GM12878 (cell line): ENCODE measurements around the gene PEMT. TPM values are rescaled to one million over a fixed set of nuclear protein-coding genes. Genes with fewer than 3 reads are reported as not detected.

Experiments used
- ATAC-seq: fragments of 200-7000 bp; cut with Tn5 transposase; 3 replicates; pipeline ENCODE4 v1.9.1; 2020; ENCODE audit warnings: mild to moderate bottlenecking, moderate library complexity
- BruUV-seq: library from RNA; stranded (reverse); fragments of 400-500 nt; replicated peaks from 2 replicates; lab custom pipeline; 2021; lab: Mats Ljungman, UMichigan
- CTCF ChIA-PET: fragments of 300-600 bp; sonication (Branson Sonifier 250); formaldehyde crosslinking; extraction: SDS; loops from one replicate; lab custom pipeline; 2021; ENCODE audit warnings: inconsistent platforms; lab: Yijun Ruan, JAX
- POLR2A ChIA-PET: fragments of 350-600 bp; formaldehyde crosslinking; extraction: SDS; loops from one replicate; lab custom pipeline; 2021; ENCODE audit warnings: inconsistent platforms; lab: Charles Lee
- RAD21 ChIA-PET: fragments of 300-600 bp; sonication (Branson Sonifier 250); formaldehyde crosslinking; loops from one replicate; lab custom pipeline; 2023; ENCODE audit warnings: antibody characterized with exemption; ENCODE audit not compliant: unreplicated experiment; lab: Charles Lee
- SMC1A ChIA-PET: fragments of 300-600 bp; sonication (Branson Sonifier 250); formaldehyde crosslinking; loops from one replicate; lab custom pipeline; 2023; ENCODE audit not compliant: unreplicated experiment, uncharacterized antibody; lab: Charles Lee
- DNase-seq: peaks from one replicate; pipeline ENCODE4 v3.0.0-alpha.2; 2011; ENCODE audit warnings: low read depth, low spot score
- FAIRE-seq: peaks from 3 replicates; lab custom pipeline; 2011; peaks lifted over from hg19 to GRCh38; lab: Jason Lieb, UNC
- H2AFZ ChIP-seq: 2 replicates; pipeline ENCODE4 v1.6.0; 2011; ENCODE audit warnings: low read depth, low read length, control low read depth; ENCODE audit not compliant: control insufficient read depth
- H3K27ac ChIP-seq: 2 replicates; pipeline ENCODE4 v1.5.1; 2011; ENCODE audit warnings: control low read depth; ENCODE audit not compliant: control insufficient read depth, insufficient read depth
- H3K27me3 ChIP-seq, 2 experiments: replicated peaks in 1 of 2; 2 replicates each; pipeline versions ENCODE4 v1.6.0 to v1.6.1; 2011; ENCODE audit warnings: low read length in 1 of 2; ENCODE audit not compliant: control insufficient read depth in 2 of 2, insufficient read depth in 2 of 2
- H3K36me3 ChIP-seq, 2 experiments: 2 replicates each; pipeline ENCODE4 v1.5.1; 2011; ENCODE audit warnings: low read length in 1 of 2; ENCODE audit not compliant: control insufficient read depth in 2 of 2, insufficient read depth in 2 of 2
- H3K4me1 ChIP-seq: 2 replicates; pipeline ENCODE4 v1.6.1; 2011; ENCODE audit warnings: mild to moderate bottlenecking, low read length, moderate library complexity, mixed read lengths; ENCODE audit not compliant: control insufficient read depth, insufficient read depth
- H3K4me2 ChIP-seq: 2 replicates; pipeline ENCODE4 v1.6.0; 2011; ENCODE audit warnings: control low read depth; ENCODE audit not compliant: control insufficient read depth, insufficient read depth
- H3K4me3 ChIP-seq: fragments of 200-600 bp; sonication (generic); 2 replicates; pipeline ENCODE4 v1.5.1; 2016
- H3K79me2 ChIP-seq: 2 replicates; pipeline ENCODE4 v1.6.0; 2011; ENCODE audit warnings: low read length; ENCODE audit not compliant: control insufficient read depth, insufficient read depth
- H3K9ac ChIP-seq: 2 replicates; pipeline ENCODE4 v1.8.0; 2011; ENCODE audit warnings: low read length, control low read depth, mixed read lengths; ENCODE audit not compliant: control insufficient read depth, insufficient read depth
- H3K9me3 ChIP-seq: replicated peaks from 3 replicates; pipeline ENCODE4 v1.5.1; 2011; ENCODE audit warnings: mild to moderate bottlenecking, low read length; ENCODE audit not compliant: control insufficient read depth, insufficient read depth
- H4K20me1 ChIP-seq: 2 replicates; pipeline ENCODE4 v1.6.0; 2011; ENCODE audit not compliant: control insufficient read depth, insufficient read depth
- CTCF ChIP-seq, 3 experiments: IDR thresholded peaks in 2 of 3; conservative IDR thresholded peaks in 1 of 3; 2 replicates each; pipeline ENCODE4 v1.5.1; 2011; ENCODE audit warnings: low read depth in 3 of 3, low read length in 3 of 3, mild to moderate bottlenecking in 3 of 3, control low read depth in 2 of 3, moderate library complexity in 2 of 3, inconsistent platforms in 1 of 3, mixed read lengths in 1 of 3; ENCODE audit not compliant: control insufficient read depth in 2 of 3, insufficient read depth in 1 of 3; ENCODE audit errors: extremely low read depth in 1 of 3
- NRF1 ChIP-seq: conservative IDR thresholded peaks from 2 replicates; pipeline ENCODE4 v1.6.1; 2011; ENCODE audit warnings: mild to moderate bottlenecking, low read depth, low read length, improper control_type of control experiment
- POLR2AphosphoS5 ChIP-seq: IDR thresholded peaks from 2 replicates; pipeline ENCODE4 v1.6.1; 2011; ENCODE audit warnings: mild to moderate bottlenecking, low read length, inconsistent platforms
- SREBF1 ChIP-seq: IDR thresholded peaks from 2 replicates; pipeline ENCODE4 v1.6.1; 2012; ENCODE audit warnings: mild to moderate bottlenecking, low read length
- SRF ChIP-seq, 2 experiments: IDR thresholded peaks; 2 replicates each; pipeline ENCODE4 v1.6.1; 2011; ENCODE audit warnings: low read depth in 2 of 2, low read length in 2 of 2, mild to moderate bottlenecking in 1 of 2, moderate library complexity in 1 of 2
- USF2 ChIP-seq: IDR thresholded peaks from 2 replicates; pipeline ENCODE4 v1.6.1; 2011; ENCODE audit warnings: low read depth, low read length, improper control_type of control experiment, borderline replicate concordance
- ZNF217 ChIP-seq: fragments of 450-650 bp; IDR thresholded peaks from 2 replicates; pipeline ENCODE4 v1.6.1; 2017; ENCODE audit warnings: antibody characterized with exemption, mild to moderate bottlenecking
- WGBS: methylation state at CpG from one replicate; pipeline ENCODE4 v1.1.6; 2016; ENCODE audit warnings: low lambda C conversion rate; ENCODE audit not compliant: insufficient replicate concordance, insufficient coverage; ENCODE audit errors: missing lambda C conversion rate; 5-methylcytosine and 5-hydroxymethylcytosine counted together
- in situ Hi-C: fragments of 300-500 bp; cut with MboI; formaldehyde crosslinking; loops from 9 replicates; pipeline ENCODE4 v1.14.3; 2018; ENCODE audit warnings: mixed read lengths
- intact Hi-C: fragments of 100-400 bp; cut with micrococcal nuclease; formaldehyde crosslinking; loops from one replicate; pipeline ENCODE4 v1.14.2; 2022; ENCODE audit not compliant: unreplicated experiment
- polyA plus RNA-seq, 11 experiments: library from polyadenylated mRNA; depleted of rRNA in 4 of 11; unstranded in 6 of 11; stranded (reverse) in 5 of 11; fragments of >200 nt; fragmentation: Nextera tagmentation in 4 of 11; fragmentation: Illumina TruSeq in 1 of 11; extraction: Ambion mirVana in 4 of 11; extraction: Trizol in 1 of 11; gene quantifications; 1 replicate in 1 of 11; 2 replicates in 10 of 11; pipeline versions ENCODE4 v1.2.1 to v1.2.3, GENCODE V29; 2011 to 2016; ENCODE audit warnings: inconsistent platforms in 2 of 11, missing spikeins in 2 of 11, low read depth in 1 of 11
- total RNA-seq, 4 experiments: library from RNA; depleted of rRNA in 3 of 4; stranded (reverse); fragments of >200 nt in 3 of 4; fragmentation: Illumina TruSeq in 1 of 4; extraction: Trizol in 1 of 4; gene quantifications; 2 replicates each; pipeline versions ENCODE4 v1.2.1 to v1.2.3, GENCODE V29; 2013 to 2021

Gene PEMT
- total and polyA plus RNA-seq, 10 of the 15 experiments (the other 5 are each of a cell fraction or from before 2014, with no cell fraction given), result 2.8 to 44.7 (median 25.4) TPM

GRCh38 chr17:17570140-17570797, 21.2 kb downstream of the PEMT start:
- Histone ChIP-seq H3K4me3 (no peak overlapping the region), H3K4me1 (no peaks in the 10 kb centered on the region), H4K20me1 (no peaks in the 10 kb centered on the region), H3K36me3 (0 out of 4 replicates have a peak, but pooled peaks cover 0 to under 1% of the 10 kb centered on the region in 2 experiments), H3K27ac (no peak overlapping the region), H3K9me3 (no peaks in the 10 kb centered on the region), H3K27me3 (no peaks in the 10 kb centered on the region), H3K4me2 (no peak overlapping the region), H3K79me2 (no peaks in the 10 kb centered on the region), H2AFZ (no peak overlapping the region), H3K9ac (no peak overlapping the region)
- FAIRE-seq (no peak), ATAC-seq (no peak), DNase-seq (no peak)
- ChIA-PET RAD21 (interaction anchor here (0.9 kb wide), 1 partner anchor 72 kb away, joined by 3 read pairs; no protein-coding TSS in a partner anchor), SMC1A (no interaction called here), CTCF (interaction anchor here (0.6 kb wide), 1 partner anchor 145 kb away, joined by 3 read pairs; no protein-coding TSS in a partner anchor), POLR2A (no interaction called here)
- in situ Hi-C loops, result no loop called here
- WGBS, result 52% methylated on average over 7 of the region's 7 CpGs
- TF ChIP-seq CTCF (IDR thresholded peaks at IDR 0.05 in 2 of 3, conservative IDR thresholded peaks at IDR 0.05 in 1 of 3; ENCODE audit: control insufficient read depth in 2 of 3, extremely low read depth in 1 of 3, insufficient read depth in 1 of 3, low read depth in 3 of 3, low read length in 3 of 3) (peak in 1 of 3 experiments; percentile 16; a peak in 1 of 6 replicates), NRF1 (no peak)
- BruUV-seq, result no TSS peak
- intact Hi-C loops, result no loop called here

- TF ChIP-seq SREBF1, result no peak
- no peak for TF ChIP-seq USF2
- TF ChIP-seq POLR2AphosphoS5, result no peak
- TF ChIP-seq ZNF217, result no peak
- TF ChIP-seq SRF (IDR thresholded peaks at IDR 0.05; ENCODE audit: low read depth in 2 of 2, low read length in 2 of 2), result no peak
- TF ChIP-seq, all 136 proteins: peak for 0
- in situ Hi-C loops, result no loop called here
- WGBS, result 42% methylated on average over 4 of the region's 4 CpGs
- no peak for FAIRE-seq
- Histone ChIP-seq H3K9ac (no peak overlapping the region), H2AFZ (no peak overlapping the region), H3K36me3 (no peaks in the 10 kb centered on the region), H3K79me2 (no peaks in the 10 kb centered on the region), H3K4me1 (no peaks in the 10 kb centered on the region), H3K4me2 (no peak overlapping the region), H3K27me3 (no peaks in the 10 kb centered on the region), H3K27ac (no peak overlapping the region), H3K9me3 (no peaks in the 10 kb centered on the region), H3K4me3 (no peak overlapping the region), H4K20me1 (no peaks in the 10 kb centered on the region)
- ATAC-seq, result no peak
- RAD21 ChIA-PET, result interaction anchor here (0.9 kb wide), 1 partner anchor 73 kb away, joined by 3 read pairs; no protein-coding TSS in a partner anchor
- SMC1A ChIA-PET, result no interaction called here
- CTCF ChIA-PET, result interaction anchor here (1.1 kb wide), 1 partner anchor 23 kb away, joined by 3 read pairs; no protein-coding TSS in a partner anchor
- no TSS peak for BruUV-seq
- intact Hi-C loops, result loop anchor here (5.0 kb wide), 1 partner anchor 72 kb away; the partner anchor contains the start of gene RASD1
- DNase-seq, result no peak
- POLR2A ChIA-PET, result interaction anchor here (0.8 kb wide), 1 partner anchor 11 kb away, joined by 3 read pairs; no protein-coding TSS in a partner anchor
Observed at GRCh38 chr17:17569691-17570090, 21.8 kb downstream of the PEMT start.
